HepG2 (cell line): Measurements from ENCODE around the gene EDEM1. TPM values are rescaled to one million over a fixed set of nuclear protein-coding genes. Genes with fewer than 3 reads are reported as not detected.

Source experiments
- CTCF ChIP-seq: sonication (generic); formaldehyde crosslinking; IDR thresholded peaks from 2 replicates; pipeline ENCODE4 v1.5.0; 2020; ENCODE audit warnings: mild to moderate bottlenecking, missing genetic modification reagents, moderate library complexity
- KDM5A ChIP-seq: fragments of 200-600 bp; sonication (generic); IDR thresholded peaks from 2 replicates; pipeline ENCODE4 v1.7.0; 2018; ENCODE audit warnings: antibody characterized with exemption, mild to moderate bottlenecking, low read length, borderline replicate concordance
- PBX3 ChIP-seq: sonication (generic); formaldehyde crosslinking; IDR thresholded peaks from 2 replicates; pipeline ENCODE4 v1.8.1; 2023; ENCODE audit warnings: missing genetic modification reagents, inconsistent platforms, borderline replicate concordance
- SNAPC2 ChIP-seq: sonication (generic); formaldehyde crosslinking; IDR thresholded peaks from 2 replicates; pipeline ENCODE4 v1.8.1; 2022; ENCODE audit warnings: mild to moderate bottlenecking, missing genetic modification reagents
- ZBTB1 ChIP-seq: sonication (generic); formaldehyde crosslinking; IDR thresholded peaks from 2 replicates; pipeline ENCODE4 v1.4.0; 2020; ENCODE audit warnings: missing genetic modification reagents, borderline replicate concordance
- ZBTB3 ChIP-seq: sonication (generic); formaldehyde crosslinking; IDR thresholded peaks from 2 replicates; pipeline ENCODE4 v1.4.0; 2020; ENCODE audit warnings: low read depth, mild to moderate bottlenecking, moderate library complexity, missing genetic modification reagents, borderline replicate concordance
- ZHX2 ChIP-seq, 2 experiments: sonication (generic) in 1 of 2; formaldehyde crosslinking in 1 of 2; IDR thresholded peaks; 2 replicates each; pipeline versions ENCODE4 v1.6.1 to v1.9.0; 2014 to 2022; ENCODE audit warnings: antibody characterized with exemption in 1 of 2, borderline replicate concordance in 1 of 2, inconsistent platforms in 1 of 2, low read depth in 1 of 2, missing genetic modification reagents in 1 of 2
- ZMAT5 ChIP-seq: sonication (generic); formaldehyde crosslinking; IDR thresholded peaks from 2 replicates; pipeline ENCODE4 v1.5.0; 2020; ENCODE audit warnings: mild to moderate bottlenecking, low read depth, missing genetic modification reagents, borderline replicate concordance
- ZNF207 ChIP-seq: fragments of 450-650 bp; IDR thresholded peaks from 2 replicates; pipeline ENCODE4 v1.6.1; 2016; ENCODE audit warnings: antibody characterized with exemption, borderline replicate concordance
- ZNF891 ChIP-seq: sonication (generic); formaldehyde crosslinking; IDR thresholded peaks from 2 replicates; pipeline ENCODE4 v1.5.0; 2020; ENCODE audit warnings: mild to moderate bottlenecking, missing genetic modification reagents
- ZXDC ChIP-seq: sonication (generic); formaldehyde crosslinking; IDR thresholded peaks from 2 replicates; pipeline ENCODE4 v1.5.0; 2020; ENCODE audit warnings: mild to moderate bottlenecking, missing genetic modification reagents
- polyA plus RNA-seq, 8 experiments: library from polyadenylated mRNA; depleted of rRNA in 3 of 8; stranded (reverse) in 7 of 8; unstranded in 1 of 8; fragments of >200 nt; fragmentation: Illumina TruSeq in 4 of 8; extraction: Trizol in 4 of 8; gene quantifications; 2 replicates each; pipeline versions ENCODE4 v1.2.1 to v1.2.3, GENCODE V29; 2011 to 2016; ENCODE audit warnings: low read depth in 4 of 8, missing spikeins in 1 of 8, mixed read lengths in 1 of 8; ENCODE audit not compliant: insufficient read depth in 1 of 8
- total RNA-seq, 5 experiments: library from RNA; depleted of rRNA; stranded (reverse); fragments of >200 nt; fragmentation: Illumina TruSeq; extraction: Trizol; gene quantifications; 2 replicates each; pipeline ENCODE4 v1.2.3, GENCODE V29; 2016; ENCODE audit warnings: low read depth in 1 of 5

The EDEM1 gene
- total and polyA plus RNA-seq, 2 of the 13 experiments (the other 11 are each of a cell fraction or from before 2014, with no cell fraction given) = 13.8 to 25.8 TPM

GRCh38 chr3:5188419-5189221, 1.1 kb downstream of the EDEM1 start (continued):
- TF ChIP-seq ZBTB1 (CRISPR knock-in tag) (no peak), ZNF207 (no peak), ZNF891 (CRISPR knock-in tag) (no peak), CTCF (CRISPR knock-in tag) (peak; percentile 31), ZXDC (CRISPR knock-in tag) (peak; percentile 99), ZHX2 (IDR thresholded peaks at IDR 0.05; ENCODE audit: low read depth) (0 out of 2 replicates have a peak, but pooled peaks have one; percentile 38), ZHX2 (CRISPR knock-in tag; IDR thresholded peaks at IDR 0.05; ENCODE audit: borderline replicate concordance) (no peak), KDM5A (no peak; the same call in 1 of the 2 replicates), ZBTB3 (no peak), ZMAT5 (CRISPR knock-in tag) (no peak), PBX3 (CRISPR knock-in tag) (peak; percentile 13; the same call in 1 of the 2 replicates), SNAPC2 (CRISPR knock-in tag) (no peak)
